Central memory CD8-positive, alpha-beta T cell (primary cell): Measurements from ENCODE around the gene PRSS22.

ENCODE experiments used
- ATAC-seq: fragments of 150-1000 bp; cut with Tn5 transposase; replicated peaks from 2 replicates; pipeline ENCODE4 v1.10.0; 2022; ENCODE audit warnings: mild to moderate bottlenecking, moderate FRiP score, moderate number of reproducible peaks; ENCODE audit not compliant: poor library complexity, severe bottlenecking; ENCODE audit errors: extremely low read depth
- DNase-seq, 2 donors: peaks; one replicate each; pipeline ENCODE4 v3.0.0; 2021; ENCODE audit warnings: low spot score in 2 of 2
- H3K27ac Mint-ChIP-seq: one replicate; pipeline ENCODE4 v1.8.0; 2022; ENCODE audit warnings: low read depth, mild to moderate bottlenecking, moderate library complexity, mixed read lengths
- H3K27me3 Mint-ChIP-seq: one replicate; pipeline ENCODE4 v1.8.0; 2022; ENCODE audit warnings: mixed read lengths
- H3K36me3 Mint-ChIP-seq: one replicate; pipeline ENCODE4 v1.8.0; 2022; ENCODE audit warnings: mild to moderate bottlenecking, moderate library complexity, mixed read lengths; ENCODE audit not compliant: insufficient read depth
- H3K4me1 Mint-ChIP-seq: one replicate; pipeline ENCODE4 v1.8.0; 2022; ENCODE audit warnings: mixed read lengths
- H3K4me3 Mint-ChIP-seq: one replicate; pipeline ENCODE4 v1.8.0; 2022; ENCODE audit warnings: mild to moderate bottlenecking, moderate library complexity, mixed read lengths
- H3K9me3 Mint-ChIP-seq: one replicate; pipeline ENCODE4 v1.8.0; 2022; ENCODE audit warnings: mixed read lengths

The PRSS22 gene

DNA sequence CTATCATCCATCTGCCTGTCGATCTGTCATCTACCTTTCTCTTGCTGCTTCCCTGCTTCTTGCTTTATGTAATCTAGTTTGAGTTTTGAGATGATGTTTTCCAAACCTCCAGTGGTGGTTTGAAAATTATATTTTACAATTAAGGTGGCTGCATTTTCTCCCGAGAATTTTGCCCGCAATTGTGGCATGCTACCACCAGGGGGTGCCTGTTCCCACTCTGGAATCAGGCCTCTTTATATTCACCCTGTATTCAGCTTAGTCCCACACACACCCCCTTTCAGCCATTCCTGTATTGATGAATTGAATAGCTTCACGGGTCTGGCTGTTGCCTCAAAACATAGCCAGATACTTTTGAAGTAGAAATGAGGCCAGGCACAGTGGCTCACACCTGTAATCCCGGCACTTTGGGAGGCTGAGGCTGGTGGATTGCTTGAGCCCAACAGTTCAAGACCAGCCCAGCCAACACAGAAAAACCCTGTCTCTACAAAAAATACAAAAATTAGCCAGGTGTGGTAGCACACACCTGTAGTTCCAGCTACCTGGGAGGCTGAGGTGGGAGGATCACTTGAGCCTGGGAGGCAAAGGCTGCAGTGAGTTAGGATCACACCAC is 3.2 kb downstream of the PRSS22 start:
- peaks cover 2% of the 10 kb centered on the region for H3K36me3 Mint-ChIP-seq
- peaks cover 6% of the 10 kb centered on the region for H3K4me1 Mint-ChIP-seq
- DNase-seq (no peak), ATAC-seq (no peak)
- H3K4me3 Mint-ChIP-seq = no peak overlapping the region
- H3K27ac Mint-ChIP-seq = no peak overlapping the region
- peaks cover 14% of the 10 kb centered on the region for H3K27me3 Mint-ChIP-seq
- no peaks in the 10 kb centered on the region for H3K9me3 Mint-ChIP-seq

GRCh38 chr16:2853531-2854073 is 4.4 kb downstream of the PRSS22 start:
- Mint-ChIP-seq H3K27me3 (peaks cover 23% of the 10 kb centered on the region), H3K27ac (no peak overlapping the region), H3K36me3 (peaks cover 2% of the 10 kb centered on the region), H3K4me3 (no peak overlapping the region), H3K9me3 (no peaks in the 10 kb centered on the region), H3K4me1 (peaks cover 6% of the 10 kb centered on the region)
- DNase-seq (no peak), ATAC-seq (no peak)

DNA sequence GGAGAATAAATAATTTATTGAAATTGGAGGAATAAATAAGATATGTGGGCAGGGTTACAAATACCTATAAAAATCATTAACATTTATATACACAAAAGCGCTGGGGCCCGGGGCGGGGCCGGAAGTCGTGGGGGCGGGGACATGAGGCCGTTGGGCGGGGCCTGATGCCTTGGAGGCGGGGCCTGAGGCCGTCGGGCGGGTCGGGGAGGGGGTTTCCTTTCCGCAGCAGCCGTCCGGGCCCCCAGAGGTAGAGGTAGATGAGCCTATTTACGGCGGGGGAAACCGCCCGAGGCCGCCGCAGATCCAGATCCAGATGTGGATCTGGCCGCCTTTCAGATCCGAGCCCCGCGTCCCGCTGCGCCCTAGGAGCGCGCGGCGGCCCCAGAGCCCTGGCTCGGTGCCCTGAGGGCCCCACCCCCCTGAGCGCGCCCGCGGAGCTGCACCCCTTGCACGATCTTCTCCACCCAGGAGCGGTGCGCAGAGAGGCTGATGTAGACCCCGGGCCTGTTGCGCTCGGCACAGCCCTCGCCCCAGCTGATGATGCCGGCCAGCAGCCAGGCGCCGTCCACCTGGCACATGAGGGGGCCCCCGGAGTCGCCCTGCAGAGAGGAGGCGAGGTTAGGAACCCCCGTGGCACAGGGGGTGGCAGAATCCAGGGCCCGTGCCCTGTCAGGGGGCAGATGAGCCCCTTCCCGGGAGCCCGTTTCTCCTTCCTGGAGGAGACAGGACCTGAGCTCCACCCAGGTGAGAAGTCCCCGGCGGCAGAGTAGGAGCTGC is 5.1 kb downstream of the PRSS22 start:
- Mint-ChIP-seq H3K27me3 (peaks cover 23% of the 10 kb centered on the region), H3K4me1 (peaks cover 6% of the 10 kb centered on the region), H3K4me3 (no peak overlapping the region), H3K27ac (no peak overlapping the region), H3K36me3 (peaks cover 2% of the 10 kb centered on the region), H3K9me3 (no peaks in the 10 kb centered on the region)
- ATAC-seq (no peak), DNase-seq (no peak)

GRCh38 chr16:2852003-2852730 is 5.8 kb downstream of the PRSS22 start:
- H3K4me3 Mint-ChIP-seq = no peak overlapping the region
- peaks cover 2% of the 10 kb centered on the region for H3K36me3 Mint-ChIP-seq
- H3K9me3 Mint-ChIP-seq = no peaks in the 10 kb centered on the region
- H3K27ac Mint-ChIP-seq = no peak overlapping the region
- peaks cover 15% of the 10 kb centered on the region for H3K27me3 Mint-ChIP-seq
- DNase-seq = no peak
- no peak for ATAC-seq
- peaks cover under 1% of the 10 kb centered on the region for H3K4me1 Mint-ChIP-seq

DNA sequence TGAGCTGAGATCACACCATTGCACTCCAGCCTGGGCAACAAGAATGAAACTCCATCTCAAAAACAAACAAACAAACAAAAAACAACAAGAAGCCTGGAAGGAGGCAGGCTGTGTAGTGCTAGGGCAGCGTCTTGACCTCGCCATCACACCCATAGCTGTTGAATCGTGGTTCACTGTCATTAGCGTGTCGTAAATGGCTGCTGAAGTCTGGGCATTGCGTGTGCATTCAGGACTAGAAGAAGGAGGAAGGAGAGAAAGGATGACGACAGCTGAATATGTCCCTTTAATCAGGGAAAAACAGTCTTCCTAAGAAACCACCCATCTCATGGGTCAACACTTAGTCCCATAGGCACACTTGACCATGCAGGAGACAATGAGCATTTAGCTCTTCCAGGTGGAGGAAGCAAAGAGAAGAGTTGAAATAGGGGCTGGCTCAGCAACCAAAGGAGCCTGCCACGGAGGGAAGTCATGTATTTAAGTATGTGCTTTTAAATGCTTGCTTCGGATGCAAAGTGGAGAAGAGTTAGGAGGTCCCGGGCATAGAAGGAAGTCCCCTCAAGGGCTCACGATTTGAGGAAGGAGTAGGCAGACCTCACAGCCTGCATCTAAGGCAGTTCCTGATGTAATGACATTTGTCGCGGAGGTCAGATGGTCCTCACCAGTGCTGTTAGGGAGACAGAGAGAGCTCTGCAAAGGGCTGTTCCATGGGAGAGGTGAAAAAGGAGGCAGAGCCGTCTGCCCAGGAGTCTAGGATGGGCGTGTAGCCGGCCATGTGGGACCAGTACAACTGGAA is 8.8 kb downstream of the PRSS22 start:
- ATAC-seq = no peak
- no peak for DNase-seq
- no peak overlapping the region for H3K27ac Mint-ChIP-seq
- peaks cover 15% of the 10 kb centered on the region for H3K27me3 Mint-ChIP-seq
- no peaks in the 10 kb centered on the region for H3K36me3 Mint-ChIP-seq
- H3K4me1 Mint-ChIP-seq = peaks cover 22% of the 10 kb centered on the region
- no peaks in the 10 kb centered on the region for H3K9me3 Mint-ChIP-seq
- no peak overlapping the region for H3K4me3 Mint-ChIP-seq

- DNase-seq = no peak
- H3K27ac Mint-ChIP-seq = peak overlapping the region; percentile 19
- no peak overlapping the region for H3K4me3 Mint-ChIP-seq
- H3K9me3 Mint-ChIP-seq = no peaks in the 10 kb centered on the region
- peak; percentile 41 for ATAC-seq
- peaks cover 6% of the 10 kb centered on the region for H3K36me3 Mint-ChIP-seq
- peaks cover 31% of the 10 kb centered on the region for H3K4me1 Mint-ChIP-seq
- H3K27me3 Mint-ChIP-seq = peaks cover 15% of the 10 kb centered on the region
These were observed 11.3 kb downstream of the PRSS22 start for GRCh38 chr16:2846511-2847310.

DNA sequence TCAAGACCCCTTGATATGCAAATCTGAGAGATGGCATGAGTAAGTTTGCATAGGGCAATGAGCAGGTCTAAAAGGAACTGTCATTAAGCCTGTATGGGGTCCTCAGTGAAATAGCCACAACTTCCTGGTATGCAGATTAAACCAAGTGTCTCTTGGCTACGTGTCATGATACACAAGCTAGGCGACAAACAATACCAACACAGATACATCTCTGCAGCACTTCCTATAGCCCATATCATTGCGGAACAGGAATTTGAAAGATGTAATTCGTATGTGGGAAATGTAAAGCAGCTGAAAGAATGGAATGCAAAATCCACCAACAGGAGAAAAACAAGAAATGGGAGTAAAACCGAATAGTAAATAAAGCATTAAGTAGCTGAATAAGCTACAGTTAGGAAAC is 12.9 kb downstream of the PRSS22 start:
- Mint-ChIP-seq H3K4me1 (peaks cover 35% of the 10 kb centered on the region), H3K27ac (no peak overlapping the region), H3K4me3 (no peak overlapping the region), H3K27me3 (peaks cover 15% of the 10 kb centered on the region), H3K9me3 (no peaks in the 10 kb centered on the region), H3K36me3 (peaks cover 8% of the 10 kb centered on the region)
- no peak for DNase-seq
- no peak for ATAC-seq

DNA sequence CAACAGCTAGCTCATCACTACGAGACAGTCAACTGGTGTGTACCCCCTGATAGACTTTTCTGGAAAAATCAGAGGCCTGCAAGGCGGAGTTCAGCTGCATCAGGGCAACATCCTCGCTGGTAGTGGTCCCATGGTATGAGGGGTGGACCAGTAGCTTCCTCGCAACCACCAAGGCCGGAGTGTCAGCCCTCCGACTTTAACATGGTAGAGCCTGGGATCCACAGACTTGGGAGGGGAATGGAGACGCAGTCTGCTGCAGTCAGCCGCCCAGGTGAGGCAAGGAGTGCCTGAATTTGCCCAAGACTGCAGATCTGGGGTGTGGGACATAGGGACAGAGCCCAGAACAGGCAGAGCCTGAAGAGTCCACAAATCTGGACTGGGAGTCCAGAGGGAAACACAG is 14.4 kb downstream of the PRSS22 start:
- H3K27me3 Mint-ChIP-seq = peaks cover under 1% of the 10 kb centered on the region
- peaks cover 8% of the 10 kb centered on the region for H3K36me3 Mint-ChIP-seq
- H3K4me3 Mint-ChIP-seq = no peak overlapping the region
- H3K4me1 Mint-ChIP-seq = peaks cover 45% of the 10 kb centered on the region
- H3K9me3 Mint-ChIP-seq = no peaks in the 10 kb centered on the region
- peak overlapping the region; percentile 9 for H3K27ac Mint-ChIP-seq
- no peak for DNase-seq
- no peak for ATAC-seq

DNA sequence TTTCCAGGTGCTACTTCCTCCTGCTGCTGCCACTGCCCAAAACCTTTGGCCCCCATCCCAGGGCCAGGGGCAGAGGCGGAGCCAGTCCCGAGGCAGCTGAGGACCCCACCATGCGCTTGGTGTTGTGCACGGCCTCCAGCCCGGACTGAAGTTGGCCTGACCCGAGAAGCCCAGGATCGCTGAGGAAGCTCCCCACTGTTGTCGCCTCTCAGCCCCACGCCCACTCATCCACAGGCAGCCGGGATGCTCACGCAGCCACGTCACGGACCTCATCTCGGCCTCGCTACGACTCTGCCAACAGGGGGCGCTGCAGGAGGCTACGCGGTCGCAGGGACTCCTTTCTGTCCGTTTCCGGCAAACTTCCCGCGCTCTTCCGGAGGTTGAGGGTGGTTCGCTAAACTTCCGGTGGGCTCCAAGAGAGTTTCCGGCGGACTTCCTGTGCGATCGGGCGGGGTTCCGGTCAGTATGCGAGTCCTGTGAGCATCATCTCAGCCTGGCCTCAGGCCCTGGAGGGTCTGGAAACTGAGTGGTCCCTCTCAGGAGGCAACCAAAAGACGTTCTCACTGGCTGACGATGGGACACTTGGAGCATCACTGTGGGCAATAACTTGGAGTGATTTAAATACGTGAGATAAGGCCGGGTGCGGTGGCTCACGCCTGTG is 15.5 kb downstream of the PRSS22 start:
- H3K4me1 Mint-ChIP-seq = peaks cover 52% of the 10 kb centered on the region
- DNase-seq (peak; percentile 57 to 60), ATAC-seq (peak; percentile 68)
- no peaks in the 10 kb centered on the region for H3K9me3 Mint-ChIP-seq
- H3K36me3 Mint-ChIP-seq = peaks cover 8% of the 10 kb centered on the region
- peak overlapping the region; percentile 89 for H3K27ac Mint-ChIP-seq
- no peaks in the 10 kb centered on the region for H3K27me3 Mint-ChIP-seq
- peak overlapping the region; percentile 62 for H3K4me3 Mint-ChIP-seq

GRCh38 chr16:2841606-2842339 is 16.2 kb downstream of the PRSS22 start:
- peaks cover 8% of the 10 kb centered on the region for H3K36me3 Mint-ChIP-seq
- peaks cover 51% of the 10 kb centered on the region for H3K4me1 Mint-ChIP-seq
- DNase-seq = no peak
- peak; percentile 25 for ATAC-seq
- no peaks in the 10 kb centered on the region for H3K27me3 Mint-ChIP-seq
- H3K9me3 Mint-ChIP-seq = no peaks in the 10 kb centered on the region
- peak overlapping the region; percentile 62 for H3K4me3 Mint-ChIP-seq
- H3K27ac Mint-ChIP-seq = peak overlapping the region; percentile 89

DNA sequence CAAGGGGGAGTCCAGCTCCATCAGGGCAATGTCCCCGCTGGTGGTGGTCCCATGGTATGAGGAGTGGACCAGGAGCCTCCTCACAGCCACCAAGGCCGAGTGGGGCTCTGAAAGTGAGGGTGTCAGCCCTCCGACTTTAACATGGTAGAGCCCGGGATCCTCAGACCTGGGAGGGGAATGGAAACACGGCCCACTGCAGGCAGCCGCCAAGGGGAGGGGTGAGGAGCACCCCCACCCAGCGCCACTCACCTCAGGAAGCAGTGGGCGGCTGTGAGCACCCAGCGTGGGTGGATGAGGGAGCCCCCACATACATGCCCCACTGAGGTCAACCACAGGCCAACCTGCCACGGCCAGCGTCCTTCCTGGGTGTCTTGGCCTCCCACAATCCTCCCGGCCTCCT is 17.1 kb downstream of the PRSS22 start:
- no peak for ATAC-seq
- peaks cover 43% of the 10 kb centered on the region for H3K4me1 Mint-ChIP-seq
- H3K27me3 Mint-ChIP-seq = no peaks in the 10 kb centered on the region
- H3K4me3 Mint-ChIP-seq = peak overlapping the region; percentile 62
- peaks cover 8% of the 10 kb centered on the region for H3K36me3 Mint-ChIP-seq
- H3K27ac Mint-ChIP-seq = peak overlapping the region; percentile 64
- H3K9me3 Mint-ChIP-seq = no peaks in the 10 kb centered on the region
- DNase-seq = no peak
